ENCODE results near the gene CIAO3. TPM values are rescaled to one million over a fixed set of nuclear protein-coding genes. Genes with fewer than 3 reads are reported as not detected.

The CIAO3 gene
- total and polyA plus RNA-seq, 10 of the 15 experiments (the other 5 are each of a cell fraction or from before 2014, with no cell fraction given) = 1.4 to 37.5 (median 30.8) TPM

- peak; percentile 79 for TF ChIP-seq DPF2 (IDR thresholded peaks at IDR 0.05)
- no peak for TF ChIP-seq RAD21 (IDR thresholded peaks at IDR 0.05; ENCODE audit: insufficient read depth, low read depth, low read length)
- TF ChIP-seq USF2 (IDR thresholded peaks at IDR 0.05; ENCODE audit: borderline replicate concordance, low read depth, low read length) = peak; percentile 12; the same call in 1 of the 2 replicates
- TF ChIP-seq MAX (IDR thresholded peaks at IDR 0.05; ENCODE audit: low read depth, low read length) = no peak; the same call in none of the 2 replicates
- no peak for TF ChIP-seq CEBPB (IDR thresholded peaks at IDR 0.05; ENCODE audit: borderline replicate concordance in 1 of 2, low read depth in 2 of 2, low read length in 2 of 2)
- no peak for TF ChIP-seq ZNF622 (IDR thresholded peaks at IDR 0.05)
- no peak for TF ChIP-seq KLF5 (IDR thresholded peaks at IDR 0.05; ENCODE audit: partially characterized antibody)
- TF ChIP-seq RB1 (IDR thresholded peaks at IDR 0.05; ENCODE audit: borderline replicate concordance) = 0 out of 2 replicates have a peak, but pooled peaks have one; percentile 21
- no peak for TF ChIP-seq E4F1 (IDR thresholded peaks at IDR 0.05; ENCODE audit: borderline replicate concordance, partially characterized antibody)
- TF ChIP-seq SKIL (IDR thresholded peaks at IDR 0.05; ENCODE audit: low read depth, poor library complexity, severe bottlenecking) = no peak
- no peak for TF ChIP-seq EP300 (IDR thresholded peaks at IDR 0.05; ENCODE audit: borderline replicate concordance in 1 of 2, control insufficient read depth in 1 of 2, low read depth in 2 of 2, low read length in 2 of 2)
- no peak for TF ChIP-seq POU2F2 (IDR thresholded peaks at IDR 0.05; ENCODE audit: borderline replicate concordance, low read depth, low read length)
- no peak for TF ChIP-seq MYB (IDR thresholded peaks at IDR 0.05; ENCODE audit: borderline replicate concordance, low read depth, low read length)
- TF ChIP-seq TCF3 (IDR thresholded peaks at IDR 0.05; ENCODE audit: borderline replicate concordance, insufficient read depth, low read depth, low read length) = no peak
- TF ChIP-seq IRF4 (IDR thresholded peaks at IDR 0.05; ENCODE audit: low read depth, low read length) = no peak
- TF ChIP-seq ZBED1 (IDR thresholded peaks at IDR 0.05; ENCODE audit: borderline replicate concordance) = no peak
- TF ChIP-seq SIN3A (IDR thresholded peaks at IDR 0.05; ENCODE audit: low read depth, low read length) = 0 out of 2 replicates have a peak, but pooled peaks have one; percentile 27
- TF ChIP-seq NRF1 (conservative IDR thresholded peaks at IDR 0.05; ENCODE audit: low read depth, low read length) = 0 out of 2 replicates have a peak, but pooled peaks have one; percentile 19
- TF ChIP-seq SMARCA5 (IDR thresholded peaks at IDR 0.05) = 0 out of 2 replicates have a peak, but pooled peaks have one; percentile 44
- TF ChIP-seq CBX5 (IDR thresholded peaks at IDR 0.05; ENCODE audit: low read depth) = no peak
- TF ChIP-seq IKZF2 (IDR thresholded peaks at IDR 0.05) = no peak; a peak in 1 of 4 replicates
- no peak for TF ChIP-seq ZNF274 (IDR thresholded peaks at IDR 0.05; ENCODE audit: insufficient read depth, insufficient read length)
- TF ChIP-seq SRF (IDR thresholded peaks at IDR 0.05; ENCODE audit: low read depth in 2 of 2, low read length in 2 of 2) = no peak
Measured at GRCh38 chr16:695355-696089, 45.3 kb downstream of the CIAO3 start (continued).

Measured in GM12878 (cell line).